NB4 (cell line): ENCODE data around the gene CCDC137.
A peak's percentile ranks its signal among the peaks of the same experiment; 100 is the strongest.

Experiments used
- DNase-seq: peaks from one replicate; pipeline ENCODE4 v3.0.0; 2010; ENCODE audit warnings: low read depth
- H3K4me3 ChIP-seq: one replicate; pipeline ENCODE4 v1.5.1; 2011; ENCODE audit warnings: mild to moderate bottlenecking, low read depth, low read length, moderate library complexity
- MYC ChIP-seq: IDR thresholded peaks from 2 replicates; pipeline ENCODE4 v1.6.1; 2011; ENCODE audit warnings: low read depth, low read length
- POLR2A ChIP-seq: IDR thresholded peaks from 2 replicates; pipeline ENCODE4 v1.6.1; 2011; ENCODE audit warnings: mild to moderate bottlenecking; ENCODE audit not compliant: insufficient read length; ENCODE audit errors: extremely low read depth
- TF ChIP-seq, protein P1 (sequence below): IDR thresholded peaks from 2 replicates; pipeline ENCODE4 v1.6.1; 2011; ENCODE audit warnings: low read depth, low read length
- TF ChIP-seq, protein P2 (sequence below): IDR thresholded peaks from one replicate; pipeline ENCODE4 v1.5.1; 2012; ENCODE audit warnings: low read depth, low read length

The CCDC137 gene

DNA sequence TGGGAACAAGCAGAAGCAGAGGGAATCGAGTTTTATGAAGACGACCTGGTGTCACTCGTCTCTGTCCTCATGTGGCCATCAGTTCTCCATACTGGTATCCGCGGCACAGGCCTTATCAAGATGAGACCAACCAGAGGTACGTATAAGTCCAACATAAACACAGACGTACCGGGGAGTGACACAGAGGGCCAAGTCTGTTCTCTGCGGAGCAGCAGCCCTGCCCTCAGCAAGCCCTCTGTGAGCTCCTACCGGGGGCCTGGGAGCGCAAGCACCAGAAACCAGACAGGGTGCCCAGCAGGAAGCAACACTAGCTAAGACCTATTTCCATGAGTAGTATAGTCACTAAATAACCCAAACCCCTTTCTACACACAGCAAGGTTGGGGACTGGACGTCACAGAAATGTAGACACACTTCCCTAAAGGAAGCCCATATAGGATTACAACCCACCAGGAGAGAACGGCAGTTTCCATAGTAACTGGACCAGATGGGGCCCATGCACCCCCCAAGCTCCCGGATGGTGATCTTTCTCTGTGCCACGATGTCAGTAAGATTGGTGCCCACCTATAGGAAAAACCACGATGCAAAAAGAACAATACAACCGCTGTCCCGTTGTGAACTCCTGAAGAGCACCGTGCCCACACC is 16.1 kb downstream of the CCDC137 start:
- TF ChIP-seq, protein P1, sequence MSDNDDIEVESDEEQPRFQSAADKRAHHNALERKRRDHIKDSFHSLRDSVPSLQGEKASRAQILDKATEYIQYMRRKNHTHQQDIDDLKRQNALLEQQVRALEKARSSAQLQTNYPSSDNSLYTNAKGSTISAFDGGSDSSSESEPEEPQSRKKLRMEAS = no peak
- no peak for TF ChIP-seq POLR2A
- TF ChIP-seq, protein P2, sequence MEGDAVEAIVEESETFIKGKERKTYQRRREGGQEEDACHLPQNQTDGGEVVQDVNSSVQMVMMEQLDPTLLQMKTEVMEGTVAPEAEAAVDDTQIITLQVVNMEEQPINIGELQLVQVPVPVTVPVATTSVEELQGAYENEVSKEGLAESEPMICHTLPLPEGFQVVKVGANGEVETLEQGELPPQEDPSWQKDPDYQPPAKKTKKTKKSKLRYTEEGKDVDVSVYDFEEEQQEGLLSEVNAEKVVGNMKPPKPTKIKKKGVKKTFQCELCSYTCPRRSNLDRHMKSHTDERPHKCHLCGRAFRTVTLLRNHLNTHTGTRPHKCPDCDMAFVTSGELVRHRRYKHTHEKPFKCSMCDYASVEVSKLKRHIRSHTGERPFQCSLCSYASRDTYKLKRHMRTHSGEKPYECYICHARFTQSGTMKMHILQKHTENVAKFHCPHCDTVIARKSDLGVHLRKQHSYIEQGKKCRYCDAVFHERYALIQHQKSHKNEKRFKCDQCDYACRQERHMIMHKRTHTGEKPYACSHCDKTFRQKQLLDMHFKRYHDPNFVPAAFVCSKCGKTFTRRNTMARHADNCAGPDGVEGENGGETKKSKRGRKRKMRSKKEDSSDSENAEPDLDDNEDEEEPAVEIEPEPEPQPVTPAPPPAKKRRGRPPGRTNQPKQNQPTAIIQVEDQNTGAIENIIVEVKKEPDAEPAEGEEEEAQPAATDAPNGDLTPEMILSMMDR = no peak
- DNase-seq = peak; percentile 33

DNA sequence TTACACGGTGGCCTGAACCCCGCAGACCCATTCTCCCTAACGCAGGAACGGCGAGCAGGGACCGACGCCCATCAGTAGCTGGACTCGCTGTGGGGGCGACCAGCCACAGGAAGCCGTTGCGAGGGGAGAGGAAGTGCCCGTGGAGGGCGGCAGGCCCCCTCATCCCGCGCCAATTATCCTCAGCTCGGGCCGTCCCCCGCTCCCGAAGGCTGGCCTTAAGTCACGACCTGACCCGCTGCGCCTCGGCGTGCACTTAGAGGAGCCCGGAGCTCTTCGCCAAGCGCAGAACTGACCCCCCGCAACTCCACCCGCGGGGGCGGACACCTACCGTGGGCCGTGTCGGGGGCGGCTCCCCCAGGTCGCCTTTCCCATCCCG is 16.7 kb downstream of the CCDC137 start:
- peak overlapping the region; percentile 77 for H3K4me3 ChIP-seq
- DNase-seq = peak; percentile 55
- TF ChIP-seq, protein P2 = no peak
- TF ChIP-seq, protein P1 = no peak
- TF ChIP-seq POLR2A (no peak), MYC (no peak)

More for the DNA sequence above, 16.1 kb downstream of the CCDC137 start:
- peak overlapping the region; percentile 77 for H3K4me3 ChIP-seq

DNA sequence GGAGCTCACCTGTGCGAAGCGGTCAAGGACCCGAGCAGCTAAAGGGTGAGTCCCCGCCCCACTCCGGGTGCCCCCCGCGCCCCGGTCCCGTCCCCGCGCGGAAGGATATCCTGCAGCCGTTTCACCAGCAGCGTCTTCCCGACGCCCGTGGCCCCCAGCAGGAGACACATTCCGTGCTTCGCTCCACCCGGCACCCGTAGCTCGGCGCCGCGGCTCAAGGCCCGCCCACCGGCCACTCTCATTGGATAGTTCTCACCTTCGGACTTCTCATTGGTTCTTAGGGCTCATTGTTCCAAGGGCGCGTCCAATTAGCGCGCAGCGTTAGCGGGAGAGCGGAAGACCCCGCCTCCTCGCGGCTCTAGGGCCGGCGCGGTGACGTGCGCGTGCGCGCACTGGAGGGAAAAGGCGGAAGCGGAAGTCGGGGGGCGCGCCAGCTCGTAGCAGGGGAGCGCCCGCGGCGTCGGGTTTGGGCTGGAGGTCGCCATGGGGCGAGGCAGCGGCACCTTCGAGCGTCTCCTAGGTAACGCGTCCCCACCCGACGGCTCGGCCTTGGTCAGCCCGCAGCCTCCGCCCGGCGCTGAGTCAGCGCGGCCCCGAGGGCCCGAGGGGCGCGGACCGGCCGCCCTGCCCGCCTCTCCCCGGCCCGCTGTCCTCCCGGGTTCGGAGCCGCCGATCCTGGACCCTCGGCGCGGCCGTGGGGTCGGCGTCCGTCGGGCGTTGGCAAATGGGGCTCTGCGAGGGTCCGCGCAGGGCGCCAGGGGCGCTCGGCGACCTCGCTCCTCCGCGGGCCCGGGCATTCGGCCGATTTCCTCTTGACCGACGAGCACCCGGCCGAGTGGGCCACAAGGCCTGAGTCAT is 17.3 kb downstream of the CCDC137 start, which contains the start of the genes ARL16 and HGS:
ARL16 (minus strand) TSS at position 214 of the 858 bp plus-strand sequence; CDS start at position 170, 44 bp downstream.
HGS (plus strand) TSS at position 428 of the 858 bp plus-strand sequence; CDS start at position 484, 56 bp downstream.
- DNase-seq = peak; percentile 98
- TF ChIP-seq, protein P1 = no peak
- TF ChIP-seq POLR2A = peak; percentile 39
- H3K4me3 ChIP-seq = peak within 1 kb of the TSS; percentile 90

DNA sequence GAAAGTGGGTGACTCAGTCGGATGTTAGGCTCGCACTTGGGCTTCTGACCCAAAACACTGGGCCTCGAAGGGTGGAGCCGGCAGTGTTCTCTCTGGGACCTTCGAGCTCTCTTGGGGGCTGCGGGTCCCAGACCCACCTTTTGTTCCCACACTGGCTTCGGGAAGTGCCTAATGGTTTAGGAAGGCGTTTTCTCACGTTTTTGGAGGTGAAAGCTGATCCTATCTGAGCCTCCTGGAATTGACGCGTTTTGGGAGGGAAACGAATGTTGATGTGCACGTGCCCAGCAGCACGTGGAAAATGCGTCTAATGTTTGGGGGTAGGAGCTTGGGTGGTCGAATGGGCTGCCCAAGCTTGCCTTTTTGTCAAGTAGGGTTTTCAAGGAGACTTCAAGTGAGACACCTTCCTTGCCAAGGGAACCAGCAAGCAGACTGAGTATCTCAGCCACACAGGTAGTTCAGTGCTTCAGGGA is 17.9 kb downstream of the CCDC137 start:
- peak overlapping the region; percentile 90 for H3K4me3 ChIP-seq
- no peak for DNase-seq
- TF ChIP-seq, protein P1 = peak; percentile 77; the same call in 1 of the 2 replicates
- TF ChIP-seq, protein P2 = no peak
- no peak for TF ChIP-seq MYC

DNA sequence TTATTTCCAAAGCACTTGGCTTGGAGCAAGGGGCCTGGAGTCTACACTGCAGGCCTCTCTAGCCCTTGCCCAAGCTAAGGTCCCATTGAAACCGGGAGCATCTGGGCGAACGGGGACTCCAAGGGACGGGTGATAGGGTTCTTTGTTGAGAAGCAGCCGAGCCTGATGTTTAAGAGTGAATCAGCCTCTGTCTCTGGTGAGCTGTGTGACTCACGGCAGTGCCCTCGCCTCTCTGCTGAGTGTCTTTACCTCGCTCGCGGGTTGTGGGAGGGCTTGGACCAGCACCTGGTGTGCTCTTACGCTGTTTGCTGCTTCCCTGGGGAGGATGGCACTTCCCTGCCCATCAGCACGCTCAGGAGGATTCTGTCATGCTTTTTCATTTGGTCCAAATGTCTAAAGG is 18.6 kb downstream of the CCDC137 start:
- H3K4me3 ChIP-seq = peak overlapping the region; percentile 90
- TF ChIP-seq, protein P2 = no peak
- no peak for TF ChIP-seq POLR2A
- TF ChIP-seq, protein P1 = no peak
- TF ChIP-seq MYC = no peak
- DNase-seq = peak; percentile 49

DNA sequence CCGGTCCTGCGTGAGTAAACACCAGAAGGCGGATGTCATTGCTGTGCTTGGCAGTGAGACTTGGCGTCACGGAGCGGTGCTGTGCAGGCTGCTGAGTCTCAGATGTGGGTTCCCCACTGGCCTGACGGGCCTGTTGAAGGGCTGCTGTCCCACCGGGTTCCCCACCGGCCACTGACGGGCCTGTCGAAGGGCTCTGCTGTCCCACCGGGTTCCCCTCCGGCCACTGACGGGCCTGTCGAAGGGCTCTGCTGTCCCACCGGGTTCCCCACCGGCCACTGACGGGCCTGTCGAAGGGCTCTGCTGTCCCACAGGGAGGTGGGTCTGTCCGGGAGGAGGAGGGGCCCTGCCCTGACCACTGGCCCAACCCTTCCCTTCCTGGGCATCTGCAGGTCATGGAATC is 20.1 kb downstream of the CCDC137 start:
- H3K4me3 ChIP-seq = no peak overlapping the region

More for the DNA sequence above, 20.1 kb downstream of the CCDC137 start:
- DNase-seq = no peak
- TF ChIP-seq, protein P2 = no peak
- TF ChIP-seq, protein P1 = no peak
- TF ChIP-seq POLR2A = no peak
- no peak for TF ChIP-seq MYC
